Left ventricle myocardium inferior (tissue), 1 donor: Measurements from ENCODE around the gene TWF2. TPM values are rescaled to one million over a fixed set of nuclear protein-coding genes. Genes with fewer than 3 reads are reported as not detected.

ENCODE experiments used
- DNase-seq: peaks from one replicate; pipeline ENCODE4 v3.0.0-alpha.2; 2020
- H3K27ac ChIP-seq: fragments of 200-600 bp; replicated peaks from 2 replicates; pipeline ENCODE4 v1.8.0; 2021
- H3K27me3 ChIP-seq: fragments of 200-600 bp; 2 replicates; pipeline ENCODE4 v1.8.0; 2021; ENCODE audit warnings: low read depth
- H3K36me3 ChIP-seq: fragments of 200-600 bp; 2 replicates; pipeline ENCODE4 v1.8.0; 2021
- H3K4me1 ChIP-seq: fragments of 200-600 bp; 2 replicates; pipeline ENCODE4 v1.8.0; 2021
- H3K4me3 ChIP-seq: fragments of 200-600 bp; 2 replicates; pipeline ENCODE4 v1.8.0; 2021; ENCODE audit warnings: mild to moderate bottlenecking, moderate library complexity
- H3K9me3 ChIP-seq: fragments of 200-600 bp; replicated peaks from 2 replicates; pipeline ENCODE4 v1.8.0; 2021
- intact Hi-C: fragments of 100-400 bp; cut with micrococcal nuclease; formaldehyde crosslinking; loops from one replicate; pipeline ENCODE4 v1.11.0; 2022
- total RNA-seq: library from RNA; stranded (reverse); fragmentation: NEBNext Ultra II Directional; extraction: Animal tissue kit (Norgen Biotek cat#: 25700); gene quantifications from one replicate; pipeline ENCODE4 v1.2.1, GENCODE V29; 2021
- TF ChIP-seq, protein P1 (sequence below): fragments of 200-600 bp; IDR thresholded peaks from 2 replicates; pipeline ENCODE4 v1.8.0; 2021; ENCODE audit warnings: antibody characterized with exemption, mild to moderate bottlenecking, borderline replicate concordance
- donor health status: DM: no; HTN: yes; CAD: no; lungs with severe emphysema.

TWF2 gene
- total RNA-seq, 1 donor from 2014 or later, result 115 TPM

DNA sequence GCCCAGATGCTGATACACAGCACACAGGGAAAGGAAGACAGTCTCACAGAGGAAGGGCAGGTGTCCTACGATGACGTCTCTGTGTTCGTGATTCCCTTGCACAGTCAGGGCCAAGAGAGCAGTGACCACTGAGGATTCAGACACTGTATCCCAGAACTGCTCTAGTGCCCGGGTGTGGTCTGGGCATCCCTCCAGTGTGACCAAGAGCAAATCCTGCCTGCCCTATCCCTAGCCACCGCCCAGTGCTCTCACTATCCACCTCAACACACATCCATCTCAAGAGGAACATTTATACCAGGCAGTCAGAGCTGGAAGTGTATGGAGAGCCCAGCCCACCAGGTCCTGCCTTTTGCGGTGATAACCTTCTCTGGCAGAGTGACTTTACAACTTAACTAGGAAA lies 10.7 kb upstream of the TWF2 start:
- Histone ChIP-seq H3K9me3 (no peaks in the 10 kb centered on the region), H3K4me3 (no peak overlapping the region), H3K4me1 (peaks cover 54% of the 10 kb centered on the region), H3K27ac (no peak overlapping the region), H3K27me3 (no peaks in the 10 kb centered on the region), H3K36me3 (peaks cover 54% of the 10 kb centered on the region)
- intact Hi-C loops, result no loop called here
- no peak for DNase-seq
- TF ChIP-seq, protein P1, sequence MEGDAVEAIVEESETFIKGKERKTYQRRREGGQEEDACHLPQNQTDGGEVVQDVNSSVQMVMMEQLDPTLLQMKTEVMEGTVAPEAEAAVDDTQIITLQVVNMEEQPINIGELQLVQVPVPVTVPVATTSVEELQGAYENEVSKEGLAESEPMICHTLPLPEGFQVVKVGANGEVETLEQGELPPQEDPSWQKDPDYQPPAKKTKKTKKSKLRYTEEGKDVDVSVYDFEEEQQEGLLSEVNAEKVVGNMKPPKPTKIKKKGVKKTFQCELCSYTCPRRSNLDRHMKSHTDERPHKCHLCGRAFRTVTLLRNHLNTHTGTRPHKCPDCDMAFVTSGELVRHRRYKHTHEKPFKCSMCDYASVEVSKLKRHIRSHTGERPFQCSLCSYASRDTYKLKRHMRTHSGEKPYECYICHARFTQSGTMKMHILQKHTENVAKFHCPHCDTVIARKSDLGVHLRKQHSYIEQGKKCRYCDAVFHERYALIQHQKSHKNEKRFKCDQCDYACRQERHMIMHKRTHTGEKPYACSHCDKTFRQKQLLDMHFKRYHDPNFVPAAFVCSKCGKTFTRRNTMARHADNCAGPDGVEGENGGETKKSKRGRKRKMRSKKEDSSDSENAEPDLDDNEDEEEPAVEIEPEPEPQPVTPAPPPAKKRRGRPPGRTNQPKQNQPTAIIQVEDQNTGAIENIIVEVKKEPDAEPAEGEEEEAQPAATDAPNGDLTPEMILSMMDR, result no peak

DNA sequence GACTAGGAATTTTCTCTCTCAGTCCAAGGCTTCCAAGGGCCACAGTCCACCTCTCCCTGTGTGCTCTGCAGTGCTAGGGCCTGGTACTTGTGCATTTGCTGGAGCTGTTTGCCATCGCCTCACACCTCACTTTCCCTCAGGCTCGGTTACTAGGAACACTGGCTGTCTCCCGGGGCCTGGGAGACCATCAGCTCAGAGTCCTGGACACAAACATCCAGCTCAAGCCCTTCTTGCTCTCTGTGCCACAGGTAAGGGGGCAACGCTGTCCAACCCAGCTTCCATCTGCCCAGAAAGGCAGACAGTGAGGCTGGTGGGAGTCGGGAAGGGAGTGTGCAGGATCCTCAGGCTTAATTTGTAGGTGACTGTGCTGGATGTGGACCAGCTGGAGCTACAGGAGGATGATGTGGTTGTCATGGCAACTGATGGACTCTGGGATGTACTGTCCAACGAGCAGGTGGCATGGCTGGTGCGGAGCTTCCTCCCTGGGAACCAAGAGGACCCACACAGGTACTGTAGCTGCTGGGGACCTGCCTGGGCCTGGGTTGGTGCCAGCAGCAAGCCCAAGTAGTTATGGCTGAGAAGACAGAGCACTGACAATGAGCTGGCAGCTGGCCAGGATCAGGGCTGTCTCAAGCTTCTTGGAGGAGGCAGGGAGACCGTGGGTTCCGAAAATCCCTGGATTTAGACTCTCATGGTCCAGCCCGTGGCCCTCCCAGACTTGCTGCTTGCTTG lies 10.0 kb upstream of the TWF2 start:
- Histone ChIP-seq H3K27me3 (no peaks in the 10 kb centered on the region), H3K9me3 (no peaks in the 10 kb centered on the region), H3K36me3 (peaks cover 47% of the 10 kb centered on the region), H3K4me3 (no peak overlapping the region), H3K27ac (no peak overlapping the region), H3K4me1 (peaks cover 53% of the 10 kb centered on the region)
- TF ChIP-seq, protein P1, result no peak
- DNase-seq, result peak; percentile 59
- intact Hi-C loops, result no loop called here

DNA sequence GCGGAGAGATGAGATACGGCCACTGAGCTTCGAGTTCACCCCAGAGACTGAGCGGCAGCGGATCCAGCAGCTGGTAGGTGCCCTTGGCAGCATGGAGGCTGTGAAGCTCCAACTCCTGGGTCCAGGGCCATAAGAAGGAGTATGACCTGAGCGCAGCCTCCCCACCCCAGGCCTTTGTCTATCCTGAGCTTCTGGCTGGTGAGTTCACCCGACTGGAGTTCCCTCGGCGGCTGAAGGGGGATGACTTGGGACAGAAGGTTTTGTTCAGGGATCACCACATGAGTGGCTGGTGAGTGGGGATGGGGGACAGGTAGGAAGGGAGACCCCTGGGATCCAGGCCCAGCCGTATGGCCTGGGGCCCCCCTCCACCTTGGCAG lies 9.2 kb upstream of the TWF2 start:
- no peak overlapping the region for H3K27ac ChIP-seq
- intact Hi-C loops, result no loop called here
- H3K4me1 ChIP-seq, result peaks cover 44% of the 10 kb centered on the region
- H3K9me3 ChIP-seq, result no peaks in the 10 kb centered on the region
- no peak for DNase-seq
- no peak overlapping the region for H3K4me3 ChIP-seq
- H3K36me3 ChIP-seq, result peaks cover 38% of the 10 kb centered on the region
- H3K27me3 ChIP-seq, result no peaks in the 10 kb centered on the region
- TF ChIP-seq, protein P1, result no peak

- TF ChIP-seq, protein P1, result no peak
- intact Hi-C loops, result no loop called here
These were observed 8.6 kb upstream of the TWF2 start for GRCh38 chr3:52247409-52248164.

DNA sequence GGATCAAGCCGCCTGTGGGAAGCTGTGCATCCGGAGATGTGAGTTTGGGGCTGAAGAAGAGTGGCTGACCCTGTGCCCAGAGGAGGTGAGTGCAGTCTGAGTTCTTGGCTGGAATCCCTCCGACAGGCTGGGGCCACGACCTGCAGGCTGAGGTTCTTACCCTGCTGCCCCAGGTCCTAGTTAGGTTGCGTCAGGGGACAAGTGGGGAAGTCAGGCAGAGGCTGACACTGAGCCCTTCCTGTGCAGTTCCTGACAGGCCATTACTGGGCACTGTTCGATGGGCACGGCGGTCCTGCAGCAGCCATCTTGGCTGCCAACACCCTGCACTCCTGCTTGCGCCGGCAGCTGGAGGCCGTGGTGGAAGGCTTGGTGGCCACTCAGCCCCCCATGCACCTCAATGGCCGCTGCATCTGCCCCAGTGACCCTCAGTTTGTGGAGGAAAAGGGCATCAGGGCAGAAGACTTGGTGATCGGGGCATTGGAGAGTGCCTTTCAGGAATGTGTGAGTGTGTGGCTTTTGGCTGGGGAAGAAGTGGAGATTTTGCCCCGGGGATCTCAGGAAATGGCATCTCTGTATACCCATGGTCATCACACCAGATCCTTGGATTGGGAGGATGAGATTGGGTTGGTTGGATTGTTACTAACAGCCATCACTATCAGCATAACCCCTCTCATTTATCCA lies 7.9 kb upstream of the TWF2 start:
- TF ChIP-seq, protein P1, result no peak
- peak; percentile 25 for DNase-seq
- Histone ChIP-seq H3K36me3 (peaks cover 28% of the 10 kb centered on the region), H3K4me1 (peaks cover 40% of the 10 kb centered on the region), H3K27me3 (no peaks in the 10 kb centered on the region), H3K9me3 (no peaks in the 10 kb centered on the region), H3K27ac (peak overlapping the region; percentile 88), H3K4me3 (peak overlapping the region; percentile 70)
- intact Hi-C loops, result no loop called here

More at GRCh38 chr3:52247409-52248164, 8.6 kb upstream of the TWF2 start:
- no peaks in the 10 kb centered on the region for H3K9me3 ChIP-seq
- peaks cover 40% of the 10 kb centered on the region for H3K4me1 ChIP-seq
- peaks cover 35% of the 10 kb centered on the region for H3K36me3 ChIP-seq
- no peak for DNase-seq
- peak overlapping the region; percentile 70 for H3K4me3 ChIP-seq
- no peaks in the 10 kb centered on the region for H3K27me3 ChIP-seq
- H3K27ac ChIP-seq, result peak overlapping the region; percentile 88
